ENCODE results near the gene LCORL.
"Not testable (repeated sequence)": the region's sequence is repeated elsewhere in the genome, so short reads cannot be mapped to it uniquely, and the experiment has no call there.

LCORL gene

GRCh38 chr4:17850295-17850694, 171.3 kb downstream of the LCORL start:
- H3K79me1 ChIP-seq (ENCODE audit: low read length); H2AFZ ChIP-seq (ENCODE audit: insufficient read depth, low read length, poor library complexity): not testable (repeated sequence)
- WGBS (ENCODE audit: extremely low coverage, insufficient coverage, insufficient read length) = no CpG with 5 or more reads among the region's 1 CpG

GRCh38 chr4:17846266-17846665, 175.3 kb downstream of the LCORL start:
- peak; percentile 31 to 52 for DNase-seq
- Histone ChIP-seq H3K4me3 (ENCODE audit: low read depth, low read length) (no peak overlapping the region), H3K27ac (ENCODE audit: low read depth, low read length) (no peak overlapping the region), H3K23ac (ENCODE audit: low read length) (no peak overlapping the region), H2BK120ac (ENCODE audit: insufficient read depth, low read length, poor library complexity) (no peak overlapping the region), H3K27me3 (ENCODE audit: insufficient read depth, low read length) (no peaks in the 10 kb centered on the region), H3K9ac (ENCODE audit: low read length) (no peak overlapping the region), H4K91ac (ENCODE audit: low read depth, low read length) (no peak overlapping the region), H3K4ac (ENCODE audit: low read depth, low read length) (no peak overlapping the region), H3K14ac (ENCODE audit: low read length) (no peak overlapping the region), H2AK5ac (ENCODE audit: low read length) (no peak overlapping the region), H3K9me3 (ENCODE audit: insufficient read depth, low read depth, low read length) (peaks cover 2% of the 10 kb centered on the region), H2AFZ (ENCODE audit: insufficient read depth, low read length, poor library complexity) (no peak overlapping the region), H2BK12ac (ENCODE audit: low read length) (no peak overlapping the region), H3K18ac (ENCODE audit: low read length) (no peak overlapping the region), H4K8ac (ENCODE audit: low read depth, low read length) (no peak overlapping the region), H3K4me2 (ENCODE audit: low read length) (no peak overlapping the region), H4K12ac (ENCODE audit: low read depth, low read length) (no peak overlapping the region), H3K4me1 (ENCODE audit: control insufficient read depth in 1 of 2, insufficient read depth in 2 of 2, low read length in 2 of 2) (no peaks in the 10 kb centered on the region), H3K79me2 (ENCODE audit: control insufficient read depth, insufficient read depth, low read length, poor library complexity) (no peaks in the 10 kb centered on the region), H3K79me1 (ENCODE audit: low read length) (no peaks in the 10 kb centered on the region), H3K36me3 (ENCODE audit: control insufficient read depth in 1 of 2, insufficient read depth in 2 of 2, low read length in 2 of 2) (peaks cover 3 to 4% of the 10 kb centered on the region in 2 experiments), H2BK5ac (ENCODE audit: low read depth, low read length, poor library complexity) (no peak overlapping the region)
- no CpG with 5 or more reads among the region's 2 CpGs for WGBS (ENCODE audit: extremely low coverage, insufficient coverage, insufficient read length)

More at GRCh38 chr4:17850295-17850694, 171.3 kb downstream of the LCORL start:
- not testable (repeated sequence) for H3K23ac ChIP-seq (ENCODE audit: low read length); H4K8ac ChIP-seq (ENCODE audit: low read depth, low read length); H3K4me3 ChIP-seq (ENCODE audit: low read depth, low read length); H3K79me2 ChIP-seq (ENCODE audit: control insufficient read depth, insufficient read depth, low read length, poor library complexity); H2AK5ac ChIP-seq (ENCODE audit: low read length); H3K27ac ChIP-seq (ENCODE audit: low read depth, low read length); H3K14ac ChIP-seq (ENCODE audit: low read length); H3K4me2 ChIP-seq (ENCODE audit: low read length); DNase-seq; H2BK120ac ChIP-seq (ENCODE audit: insufficient read depth, low read length, poor library complexity); H3K18ac ChIP-seq (ENCODE audit: low read length); H3K36me3 ChIP-seq (ENCODE audit: control insufficient read depth in 1 of 2, insufficient read depth in 2 of 2, low read length in 2 of 2); H3K9me3 ChIP-seq (ENCODE audit: insufficient read depth, low read depth, low read length); H4K12ac ChIP-seq (ENCODE audit: low read depth, low read length); H2BK12ac ChIP-seq (ENCODE audit: low read length); H2BK5ac ChIP-seq (ENCODE audit: low read depth, low read length, poor library complexity); H3K4me1 ChIP-seq (ENCODE audit: control insufficient read depth in 1 of 2, insufficient read depth in 2 of 2, low read length in 2 of 2); H3K4ac ChIP-seq (ENCODE audit: low read depth, low read length); H3K9ac ChIP-seq (ENCODE audit: low read length); H4K91ac ChIP-seq (ENCODE audit: low read depth, low read length); H3K27me3 ChIP-seq (ENCODE audit: insufficient read depth, low read length)

GRCh38 chr4:17823871-17824669, 197.5 kb downstream of the LCORL start:
- Histone ChIP-seq H3K27ac (ENCODE audit: low read depth, low read length) (no peak overlapping the region), H3K4ac (ENCODE audit: low read depth, low read length) (no peak overlapping the region), H3K79me1 (ENCODE audit: low read length) (no peaks in the 10 kb centered on the region), H3K36me3 (ENCODE audit: control insufficient read depth in 1 of 2, insufficient read depth in 2 of 2, low read length in 2 of 2) (peaks cover 3% of the 10 kb centered on the region in 2 experiments), H3K9ac (ENCODE audit: low read length) (no peak overlapping the region), H3K14ac (ENCODE audit: low read length) (no peak overlapping the region), H2AK5ac (ENCODE audit: low read length) (no peak overlapping the region), H3K79me2 (ENCODE audit: control insufficient read depth, insufficient read depth, low read length, poor library complexity) (no peaks in the 10 kb centered on the region), H3K4me3 (ENCODE audit: low read depth, low read length) (no peak overlapping the region), H3K4me2 (ENCODE audit: low read length) (no peak overlapping the region), H3K23ac (ENCODE audit: low read length) (no peak overlapping the region), H4K91ac (ENCODE audit: low read depth, low read length) (no peak overlapping the region), H3K9me3 (ENCODE audit: insufficient read depth, low read depth, low read length) (no peaks in the 10 kb centered on the region), H4K12ac (ENCODE audit: low read depth, low read length) (no peak overlapping the region), H2BK5ac (ENCODE audit: low read depth, low read length, poor library complexity) (no peak overlapping the region), H2AFZ (ENCODE audit: insufficient read depth, low read length, poor library complexity) (no peak overlapping the region), H2BK12ac (ENCODE audit: low read length) (no peak overlapping the region), H4K8ac (ENCODE audit: low read depth, low read length) (no peak overlapping the region), H3K4me1 (ENCODE audit: control insufficient read depth in 1 of 2, insufficient read depth in 2 of 2, low read length in 2 of 2) (no peaks in the 10 kb centered on the region), H2BK120ac (ENCODE audit: insufficient read depth, low read length, poor library complexity) (no peak overlapping the region), H3K27me3 (ENCODE audit: insufficient read depth, low read length) (no peaks in the 10 kb centered on the region), H3K18ac (ENCODE audit: low read length) (no peak overlapping the region)
- no CpG with 5 or more reads among the region's 1 CpG for WGBS (ENCODE audit: extremely low coverage, insufficient coverage, insufficient read length)
- DNase-seq = no peak

- no peaks in the 10 kb centered on the region for H3K79me1 ChIP-seq (ENCODE audit: low read length)
- no peak overlapping the region for H3K23ac ChIP-seq (ENCODE audit: low read length)
- H3K79me2 ChIP-seq (ENCODE audit: control insufficient read depth, insufficient read depth, low read length, poor library complexity) = no peaks in the 10 kb centered on the region
- no CpG with 5 or more reads among the region's 5 CpGs for WGBS (ENCODE audit: extremely low coverage, insufficient coverage, insufficient read length)
- no peak overlapping the region for H4K8ac ChIP-seq (ENCODE audit: low read depth, low read length)
- H3K9ac ChIP-seq (ENCODE audit: low read length) = no peak overlapping the region
- no peak overlapping the region for H3K27ac ChIP-seq (ENCODE audit: low read depth, low read length)
- H2BK5ac ChIP-seq (ENCODE audit: low read depth, low read length, poor library complexity) = no peak overlapping the region
- DNase-seq = peak; percentile 0 to 80
- H2AFZ ChIP-seq (ENCODE audit: insufficient read depth, low read length, poor library complexity) = no peak overlapping the region
- H4K91ac ChIP-seq (ENCODE audit: low read depth, low read length) = no peak overlapping the region
- no peaks in the 10 kb centered on the region for H3K4me1 ChIP-seq (ENCODE audit: control insufficient read depth in 1 of 2, insufficient read depth in 2 of 2, low read length in 2 of 2)
- no peak overlapping the region for H3K4me2 ChIP-seq (ENCODE audit: low read length)
- no peak overlapping the region for H3K18ac ChIP-seq (ENCODE audit: low read length)
- no peak overlapping the region for H3K4ac ChIP-seq (ENCODE audit: low read depth, low read length)
- H3K27me3 ChIP-seq (ENCODE audit: insufficient read depth, low read length) = no peaks in the 10 kb centered on the region
- H3K4me3 ChIP-seq (ENCODE audit: low read depth, low read length) = no peak overlapping the region
- no peaks in the 10 kb centered on the region for H3K9me3 ChIP-seq (ENCODE audit: insufficient read depth, low read depth, low read length)
- no peak overlapping the region for H2BK12ac ChIP-seq (ENCODE audit: low read length)
- H3K14ac ChIP-seq (ENCODE audit: low read length) = no peak overlapping the region
- H2BK120ac ChIP-seq (ENCODE audit: insufficient read depth, low read length, poor library complexity) = no peak overlapping the region
- H4K12ac ChIP-seq (ENCODE audit: low read depth, low read length) = no peak overlapping the region
- H2AK5ac ChIP-seq (ENCODE audit: low read length) = no peak overlapping the region
- H3K36me3 ChIP-seq (ENCODE audit: control insufficient read depth in 1 of 2, insufficient read depth in 2 of 2, low read length in 2 of 2) = peaks cover 8 to 9% of the 10 kb centered on the region in 2 experiments
Measured at GRCh38 chr4:17817027-17817426, 204.5 kb downstream of the LCORL start.

Data from trophoblast cell (in vitro differentiated cells and primary cell).